HepG2 (cell line): ENCODE data around the gene PRSS53. TPM values are rescaled to one million over a fixed set of nuclear protein-coding genes. Genes with fewer than 3 reads are reported as not detected.

Source experiments
- ARHGAP35 ChIP-seq: sonication (generic); formaldehyde crosslinking; IDR thresholded peaks from 2 replicates; pipeline ENCODE4 v1.9.0; 2022; ENCODE audit warnings: mild to moderate bottlenecking, inconsistent platforms, moderate library complexity, missing genetic modification reagents, borderline replicate concordance
- ARNT2 ChIP-seq: sonication (generic); formaldehyde crosslinking; IDR thresholded peaks from 2 replicates; pipeline ENCODE4 v1.8.0; 2022; ENCODE audit warnings: mild to moderate bottlenecking, low read depth, missing genetic modification reagents, moderate library complexity
- BCL6 ChIP-seq: IDR thresholded peaks from 2 replicates; pipeline ENCODE4 v1.6.1; 2016; ENCODE audit warnings: missing genetic modification reagents, missing compliant biosample characterization
- BORCS8-MEF2B ChIP-seq: sonication (generic); formaldehyde crosslinking; IDR thresholded peaks from 2 replicates; pipeline ENCODE4 v1.8.0; 2022; ENCODE audit warnings: mild to moderate bottlenecking, missing genetic modification reagents
- DNMT1 ChIP-seq: sonication (generic); formaldehyde crosslinking; IDR thresholded peaks from 2 replicates; pipeline ENCODE4 v1.5.1; 2020; ENCODE audit warnings: mild to moderate bottlenecking, missing genetic modification reagents
- ELF4 ChIP-seq: sonication (generic); formaldehyde crosslinking; IDR thresholded peaks from 2 replicates; pipeline ENCODE4 v1.5.0; 2020; ENCODE audit warnings: missing genetic modification reagents, mild to moderate bottlenecking, moderate library complexity, borderline replicate concordance
- GTF2F1 ChIP-seq: fragments of 150-350 bp; IDR thresholded peaks from 2 replicates; pipeline ENCODE4 v1.6.1; 2014; ENCODE audit warnings: low read length
- HHEX ChIP-seq: IDR thresholded peaks from 2 replicates; pipeline ENCODE4 v1.6.1; 2016; ENCODE audit warnings: control low read depth
- MTF2 ChIP-seq: sonication (generic); formaldehyde crosslinking; IDR thresholded peaks from 2 replicates; pipeline ENCODE4 v1.5.0; 2020; ENCODE audit warnings: missing genetic modification reagents, borderline replicate concordance
- MZF1 ChIP-seq: sonication (generic); formaldehyde crosslinking; IDR thresholded peaks from 2 replicates; pipeline ENCODE4 v1.8.1; 2023; ENCODE audit warnings: mild to moderate bottlenecking, missing genetic modification reagents, borderline replicate concordance
- NR2F6 ChIP-seq, 2 experiments: IDR thresholded peaks; 2 replicates each; pipeline ENCODE4 v1.6.1; 2016; ENCODE audit warnings: antibody characterized with exemption in 1 of 2, mild to moderate bottlenecking in 1 of 2
- POLR2AphosphoS5 ChIP-seq: IDR thresholded peaks from 2 replicates; pipeline ENCODE4 v1.6.1; 2012; ENCODE audit warnings: low read depth, low read length
- RFX1 ChIP-seq: fragments of 450-650 bp; IDR thresholded peaks from 2 replicates; pipeline ENCODE4 v1.6.1; 2017
- TEF ChIP-seq: sonication (generic); formaldehyde crosslinking; IDR thresholded peaks from 2 replicates; pipeline ENCODE4 v1.5.0; 2020; ENCODE audit warnings: missing genetic modification reagents
- TMF1 ChIP-seq: sonication (generic); formaldehyde crosslinking; IDR thresholded peaks from 2 replicates; pipeline ENCODE4 v1.8.1; 2022; ENCODE audit warnings: low read depth, missing genetic modification reagents
- ZBTB14 ChIP-seq: sonication (generic); formaldehyde crosslinking; IDR thresholded peaks from 2 replicates; pipeline ENCODE4 v1.4.0; 2020; ENCODE audit warnings: missing genetic modification reagents
- ZFP41 ChIP-seq: sonication (generic); formaldehyde crosslinking; IDR thresholded peaks from 2 replicates; pipeline ENCODE4 v1.4.0; 2020; ENCODE audit warnings: mild to moderate bottlenecking, missing genetic modification reagents, borderline replicate concordance
- ZNF224 ChIP-seq: sonication (generic); formaldehyde crosslinking; IDR thresholded peaks from 2 replicates; pipeline ENCODE4 v1.5.0; 2020; ENCODE audit warnings: mild to moderate bottlenecking, missing genetic modification reagents
- ZNF253 ChIP-seq: sonication (generic); formaldehyde crosslinking; IDR thresholded peaks from 2 replicates; pipeline ENCODE4 v1.8.0; 2022; ENCODE audit warnings: mild to moderate bottlenecking, missing genetic modification reagents, borderline replicate concordance
- ZNF383 ChIP-seq: sonication (generic); formaldehyde crosslinking; IDR thresholded peaks from 2 replicates; pipeline ENCODE4 v1.4.0; 2020; ENCODE audit warnings: missing genetic modification reagents, mild to moderate bottlenecking, borderline replicate concordance
- ZNF407 ChIP-seq: sonication (generic); formaldehyde crosslinking; IDR thresholded peaks from one replicate; pipeline ENCODE4 v1.5.1; 2020; ENCODE audit warnings: mild to moderate bottlenecking, missing genetic modification reagents; ENCODE audit errors: not compliant biosample characterization
- ZNF564 ChIP-seq: sonication (generic); formaldehyde crosslinking; IDR thresholded peaks from 2 replicates; pipeline ENCODE4 v1.8.1; 2023; ENCODE audit warnings: mild to moderate bottlenecking, missing genetic modification reagents
- ZNF850 ChIP-seq: sonication (generic); formaldehyde crosslinking; conservative IDR thresholded peaks from 2 replicates; pipeline ENCODE4 v1.9.0; 2021; ENCODE audit warnings: mild to moderate bottlenecking, missing genetic modification reagents
- polyA plus RNA-seq, 8 experiments: library from polyadenylated mRNA; depleted of rRNA in 3 of 8; stranded (reverse) in 7 of 8; unstranded in 1 of 8; fragments of >200 nt; fragmentation: Illumina TruSeq in 4 of 8; extraction: Trizol in 4 of 8; gene quantifications; 2 replicates each; pipeline versions ENCODE4 v1.2.1 to v1.2.3, GENCODE V29; 2011 to 2016; ENCODE audit warnings: low read depth in 4 of 8, missing spikeins in 1 of 8, mixed read lengths in 1 of 8; ENCODE audit not compliant: insufficient read depth in 1 of 8
- total RNA-seq, 5 experiments: library from RNA; depleted of rRNA; stranded (reverse); fragments of >200 nt; fragmentation: Illumina TruSeq; extraction: Trizol; gene quantifications; 2 replicates each; pipeline ENCODE4 v1.2.3, GENCODE V29; 2016; ENCODE audit warnings: low read depth in 1 of 5

Gene PRSS53
- total and polyA plus RNA-seq, 2 of the 13 experiments (the other 11 are each of a cell fraction or from before 2014, with no cell fraction given): 2.2 to 7.4 TPM

- TF ChIP-seq ZNF407 (CRISPR knock-in tag) (no peak), HHEX (CRISPR knock-in tag) (no peak), ZFP41 (CRISPR knock-in tag) (no peak), ARNT2 (CRISPR knock-in tag) (no peak), TMF1 (no peak), ZNF224 (no peak), DNMT1 (CRISPR knock-in tag) (no peak), GTF2F1 (no peak), POLR2AphosphoS5 (no peak), RFX1 (no peak), ZNF383 (no peak), ARHGAP35 (no peak), ZNF850 (CRISPR knock-in tag) (no peak), BCL6 (CRISPR knock-in tag) (peak; percentile 51; the same call in 1 of the 2 replicates), ELF4 (CRISPR knock-in tag) (no peak), ZNF564 (0 out of 2 replicates have a peak, but pooled peaks have one; percentile 41), ZBTB14 (CRISPR knock-in tag) (no peak), TEF (no peak), BORCS8-MEF2B (CRISPR knock-in tag) (peak; percentile 22; the same call in 1 of the 2 replicates), MTF2 (CRISPR knock-in tag) (no peak), MZF1 (CRISPR knock-in tag) (no peak), NR2F6 (IDR thresholded peaks at IDR 0.05) (no peak), NR2F6 (CRISPR knock-in tag; IDR thresholded peaks at IDR 0.05) (no peak), ZNF253 (no peak)
These were observed 45.4 kb downstream of the PRSS53 start (continued) for GRCh38 chr16:31043352-31043751.
